LNCaP clone FGC (cell line): ENCODE measurements around the gene CACNA2D3.

Source experiments
- DNase-seq: peaks from one replicate; pipeline ENCODE4 v3.0.0-alpha.2; 2011; ENCODE audit warnings: low read depth
- H3K4me3 ChIP-seq: 2 replicates; pipeline ENCODE4 v1.5.1; 2011; ENCODE audit warnings: mild to moderate bottlenecking, low read depth, low read length, control low read depth
- TF ChIP-seq, protein P1 (sequence below): IDR thresholded peaks from 2 replicates; pipeline ENCODE4 v1.5.1; 2012; ENCODE audit warnings: mild to moderate bottlenecking; ENCODE audit not compliant: control insufficient read depth, insufficient read depth; ENCODE audit errors: extremely low read depth

CACNA2D3 gene

DNA sequence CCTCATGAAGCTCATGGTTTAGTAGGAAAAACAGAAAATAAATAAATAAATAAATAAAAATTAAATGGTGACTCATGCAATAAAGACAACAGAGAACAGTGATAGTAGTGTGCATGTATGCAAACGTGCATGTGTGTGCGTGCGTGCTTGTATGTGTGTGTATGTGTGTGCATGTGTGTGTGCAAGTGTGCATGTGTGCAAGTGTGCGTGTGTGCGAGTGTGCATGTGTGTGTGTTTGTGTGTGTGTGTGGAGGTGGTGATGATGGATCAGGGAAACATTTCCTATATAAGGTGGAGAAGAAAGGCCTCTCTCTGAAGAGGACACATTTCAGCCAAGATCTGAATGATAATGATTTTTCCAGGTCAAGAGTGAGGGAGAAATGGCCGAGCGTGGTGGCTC lies 47.2 kb downstream of the CACNA2D3 start:
- no peak overlapping the region for H3K4me3 ChIP-seq
- TF ChIP-seq, protein P1, sequence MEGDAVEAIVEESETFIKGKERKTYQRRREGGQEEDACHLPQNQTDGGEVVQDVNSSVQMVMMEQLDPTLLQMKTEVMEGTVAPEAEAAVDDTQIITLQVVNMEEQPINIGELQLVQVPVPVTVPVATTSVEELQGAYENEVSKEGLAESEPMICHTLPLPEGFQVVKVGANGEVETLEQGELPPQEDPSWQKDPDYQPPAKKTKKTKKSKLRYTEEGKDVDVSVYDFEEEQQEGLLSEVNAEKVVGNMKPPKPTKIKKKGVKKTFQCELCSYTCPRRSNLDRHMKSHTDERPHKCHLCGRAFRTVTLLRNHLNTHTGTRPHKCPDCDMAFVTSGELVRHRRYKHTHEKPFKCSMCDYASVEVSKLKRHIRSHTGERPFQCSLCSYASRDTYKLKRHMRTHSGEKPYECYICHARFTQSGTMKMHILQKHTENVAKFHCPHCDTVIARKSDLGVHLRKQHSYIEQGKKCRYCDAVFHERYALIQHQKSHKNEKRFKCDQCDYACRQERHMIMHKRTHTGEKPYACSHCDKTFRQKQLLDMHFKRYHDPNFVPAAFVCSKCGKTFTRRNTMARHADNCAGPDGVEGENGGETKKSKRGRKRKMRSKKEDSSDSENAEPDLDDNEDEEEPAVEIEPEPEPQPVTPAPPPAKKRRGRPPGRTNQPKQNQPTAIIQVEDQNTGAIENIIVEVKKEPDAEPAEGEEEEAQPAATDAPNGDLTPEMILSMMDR, result no peak
- DNase-seq, result no peak

DNA sequence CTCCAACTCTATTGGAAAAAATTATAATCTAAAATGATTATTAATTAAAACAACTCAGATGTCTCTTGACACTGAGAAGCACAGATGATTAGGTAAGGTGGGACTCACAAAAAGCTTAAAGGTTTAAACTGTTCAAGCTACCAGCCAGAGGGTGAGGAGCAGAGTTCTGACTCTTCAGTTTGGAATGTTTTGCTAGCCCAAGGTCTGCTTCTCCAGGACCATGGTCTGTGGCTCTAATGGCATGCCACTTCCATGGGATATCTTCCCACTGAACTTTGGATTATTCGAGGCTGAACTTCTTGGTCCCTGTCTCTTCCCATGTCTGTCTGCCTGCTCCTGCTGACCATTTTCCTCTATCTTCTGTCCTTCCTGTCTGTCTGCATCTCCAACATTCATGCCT lies 49.2 kb downstream of the CACNA2D3 start:
- TF ChIP-seq, protein P1, result no peak

DNA sequence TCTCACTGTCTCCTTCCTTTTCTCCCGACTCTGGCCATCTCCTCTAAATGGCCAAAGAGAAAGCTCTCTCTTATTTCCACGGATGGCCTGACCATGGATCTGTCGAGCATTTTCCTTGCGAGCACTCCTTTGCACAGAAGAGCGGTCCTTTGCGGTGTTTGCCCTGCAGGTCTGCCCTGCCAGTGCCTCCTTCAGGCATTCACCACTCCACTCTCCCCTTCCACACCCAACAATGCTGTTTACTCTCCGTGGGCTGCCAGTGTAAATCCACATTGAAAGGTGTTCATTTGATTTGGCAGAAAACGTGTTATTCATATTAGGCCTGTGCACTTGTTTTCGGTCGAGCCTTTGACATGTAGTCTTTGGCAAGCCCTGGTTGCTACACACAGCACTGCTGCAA lies 49.6 kb downstream of the CACNA2D3 start:
- TF ChIP-seq, protein P1, result no peak
- no peak for DNase-seq
- H3K4me3 ChIP-seq, result no peak overlapping the region

More for the DNA sequence above, 49.2 kb downstream of the CACNA2D3 start:
- no peak for DNase-seq
- no peak overlapping the region for H3K4me3 ChIP-seq

DNA sequence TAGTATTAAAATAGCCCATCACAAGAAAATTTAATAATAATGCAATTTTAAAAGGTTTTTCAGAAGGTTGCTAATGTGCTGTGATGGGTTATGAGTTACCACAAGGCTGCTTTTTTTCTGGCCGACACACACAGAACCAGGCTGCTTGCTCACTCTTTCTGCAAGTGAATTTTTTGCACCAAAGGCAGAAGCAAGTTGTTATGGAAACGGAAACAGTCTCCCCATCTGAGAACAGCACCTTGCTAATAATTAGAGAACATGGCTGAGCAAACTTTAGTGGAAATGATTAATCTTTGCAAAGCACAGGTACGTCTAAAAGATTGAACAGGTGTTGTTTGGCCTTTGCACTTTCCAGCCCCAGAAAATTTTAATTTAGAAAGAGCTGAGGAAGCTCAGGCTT lies 51.0 kb downstream of the CACNA2D3 start:
- H3K4me3 ChIP-seq, result no peak overlapping the region
- no peak for DNase-seq
- TF ChIP-seq, protein P1, result no peak

DNA sequence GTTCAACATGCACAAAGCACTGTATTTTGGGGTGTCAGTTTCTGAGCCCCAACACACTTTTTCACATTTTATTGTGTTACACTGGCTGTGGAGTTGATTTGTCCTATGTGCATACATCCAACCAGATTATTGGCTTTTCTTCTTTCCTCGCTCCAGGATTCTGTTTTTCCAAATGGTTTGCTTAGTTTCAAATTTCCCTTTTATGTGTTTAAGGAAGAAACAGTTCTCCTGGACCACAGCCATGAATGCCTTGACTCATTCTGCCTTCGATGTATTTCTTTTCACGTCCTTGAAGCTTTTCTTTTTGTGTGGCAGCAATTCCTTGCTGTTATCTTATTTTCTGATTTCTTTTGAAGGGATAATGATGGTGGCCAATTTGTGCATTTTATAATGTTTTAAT lies 53.8 kb downstream of the CACNA2D3 start:
- TF ChIP-seq, protein P1, result no peak
- no peak overlapping the region for H3K4me3 ChIP-seq
- DNase-seq, result peak; percentile 89

DNA sequence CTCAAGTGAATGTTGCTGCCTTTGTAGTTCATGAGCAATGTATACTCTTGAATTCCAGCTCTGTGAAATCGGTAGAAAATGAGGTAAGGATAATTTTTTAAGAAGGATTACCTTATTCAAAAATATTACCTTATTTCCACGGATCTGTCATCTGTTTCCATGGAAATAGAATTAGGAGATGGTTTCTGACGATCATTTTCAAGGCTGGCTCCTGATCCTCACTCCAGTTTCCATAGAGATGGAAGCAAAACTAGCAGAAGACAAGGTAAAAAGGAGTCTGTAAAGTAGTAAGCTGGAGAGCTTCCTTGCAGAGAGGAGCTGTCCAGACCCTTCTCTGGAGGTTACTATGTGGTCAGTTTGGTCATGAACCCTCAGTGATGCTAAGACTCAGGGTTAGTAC lies 55.5 kb downstream of the CACNA2D3 start:
- DNase-seq, result no peak
- TF ChIP-seq, protein P1, result no peak
- no peak overlapping the region for H3K4me3 ChIP-seq

DNA sequence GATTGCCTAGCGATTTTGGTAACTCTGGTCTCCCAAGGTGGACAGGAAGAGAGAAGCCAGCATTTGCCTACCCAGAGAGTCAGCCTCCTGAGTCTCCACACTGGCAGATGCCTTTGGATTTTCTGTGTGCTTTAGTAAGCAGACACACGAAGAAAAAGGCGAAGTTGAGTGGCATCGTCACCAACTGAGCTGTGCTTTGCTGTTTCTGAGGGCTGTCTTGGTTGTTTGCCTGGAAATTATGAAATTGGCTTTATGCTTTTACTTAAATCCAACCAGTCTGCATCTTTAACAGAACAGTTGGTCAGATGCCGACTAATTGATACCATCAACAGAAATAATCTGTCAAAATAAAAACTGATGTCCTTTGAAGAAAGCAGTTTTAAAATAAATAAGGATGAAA lies 56.0 kb downstream of the CACNA2D3 start:
- H3K4me3 ChIP-seq, result no peak overlapping the region
- DNase-seq, result no peak
- TF ChIP-seq, protein P1, result no peak
